ENCODE data around the gene NHS. TPM values are rescaled to one million over a fixed set of nuclear protein-coding genes. Genes with fewer than 3 reads are reported as not detected.

NHS gene
- total RNA-seq, 2 experiments from 2014 or later = 0.81 to 1.7 TPM

DNA sequence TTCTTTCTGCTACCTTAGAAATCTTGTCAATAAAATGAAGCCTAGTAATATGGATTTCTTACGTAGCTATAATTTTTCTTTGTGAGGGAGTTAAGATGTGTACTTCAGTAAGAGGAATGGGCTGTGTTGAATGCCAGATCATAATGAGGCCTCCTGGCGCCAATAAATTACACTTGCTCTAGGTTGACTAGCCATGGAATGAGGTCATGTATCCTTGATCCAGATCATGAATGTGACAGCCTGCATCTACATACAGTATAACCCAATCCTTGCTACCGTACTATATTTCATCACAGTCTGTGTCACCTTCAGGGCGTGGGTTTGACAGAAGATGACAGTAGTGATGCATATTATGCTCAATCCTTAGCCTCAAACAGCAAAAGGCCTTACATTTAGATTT is 36.2 kb downstream of the NHS start:
- DNase-seq (no peak), ATAC-seq (no peak)
- Mint-ChIP-seq H3K27ac (no peak overlapping the region), H3K27me3 (ENCODE audit: low read depth) (no peaks in the 10 kb centered on the region), H3K4me1 (ENCODE audit: low read depth) (no peaks in the 10 kb centered on the region), H3K9me3 (ENCODE audit: insufficient read depth) (no peaks in the 10 kb centered on the region), H3K4me3 (no peak overlapping the region), H3K36me3 (ENCODE audit: low read depth) (no peaks in the 10 kb centered on the region)
- ChIA-PET POLR2A (no interaction called here), CTCF (no interaction called here)

DNA sequence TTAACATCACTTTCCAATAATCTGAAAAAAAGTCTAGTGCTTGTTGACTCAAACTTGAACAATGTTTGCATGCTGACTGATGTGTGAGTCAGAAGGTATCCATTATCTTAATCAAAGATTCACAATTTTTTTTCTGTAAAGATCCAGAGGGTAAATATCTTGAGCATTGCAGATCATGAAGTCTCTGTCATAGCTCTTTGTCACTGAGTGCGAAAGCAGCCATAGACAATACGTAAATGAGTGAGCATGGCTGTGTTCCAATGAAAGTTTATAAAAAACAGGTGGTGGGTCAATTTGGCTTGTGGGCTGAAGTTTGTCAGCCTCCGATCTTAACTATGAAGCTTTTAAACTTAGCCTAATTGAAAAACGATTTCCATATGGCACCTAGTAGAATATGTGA is 37.7 kb downstream of the NHS start:
- H3K9me3 Mint-ChIP-seq (ENCODE audit: insufficient read depth) = no peaks in the 10 kb centered on the region
- POLR2A ChIA-PET = no interaction called here
- CTCF ChIA-PET = no interaction called here

DNA sequence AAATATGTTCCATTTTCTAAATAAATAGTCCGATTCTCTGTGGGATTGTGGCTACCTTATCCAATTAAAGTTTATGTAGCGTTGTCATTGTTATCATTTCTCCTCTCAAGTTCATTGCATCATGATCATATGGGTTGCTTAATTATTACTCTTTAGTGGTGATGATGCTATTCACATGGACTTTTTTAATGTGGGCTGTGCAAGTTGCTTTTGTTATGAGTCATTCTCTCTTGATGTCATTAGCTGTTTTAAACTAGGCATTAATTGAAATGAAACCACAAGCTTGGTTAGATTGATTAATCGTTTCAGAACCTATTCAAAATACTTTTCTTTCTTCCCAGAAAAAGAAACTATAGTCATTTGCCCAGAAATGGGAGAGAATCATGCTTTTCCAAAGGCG is 38.2 kb downstream of the NHS start:
- Mint-ChIP-seq H3K4me1 (ENCODE audit: low read depth) (no peaks in the 10 kb centered on the region), H3K4me3 (no peak overlapping the region), H3K27me3 (ENCODE audit: low read depth) (no peaks in the 10 kb centered on the region), H3K27ac (no peak overlapping the region), H3K9me3 (ENCODE audit: insufficient read depth) (no peaks in the 10 kb centered on the region), H3K36me3 (ENCODE audit: low read depth) (no peaks in the 10 kb centered on the region)
- ATAC-seq (no peak), DNase-seq (no peak)
- CTCF ChIA-PET = no interaction called here
- POLR2A ChIA-PET = no interaction called here

More for the DNA sequence above, 37.7 kb downstream of the NHS start:
- DNase-seq (no peak), ATAC-seq (no peak)
- H3K4me3 Mint-ChIP-seq = no peak overlapping the region
- H3K27me3 Mint-ChIP-seq (ENCODE audit: low read depth) = no peaks in the 10 kb centered on the region
- H3K4me1 Mint-ChIP-seq (ENCODE audit: low read depth) = no peaks in the 10 kb centered on the region
- no peaks in the 10 kb centered on the region for H3K36me3 Mint-ChIP-seq (ENCODE audit: low read depth)
- no peak overlapping the region for H3K27ac Mint-ChIP-seq

DNA sequence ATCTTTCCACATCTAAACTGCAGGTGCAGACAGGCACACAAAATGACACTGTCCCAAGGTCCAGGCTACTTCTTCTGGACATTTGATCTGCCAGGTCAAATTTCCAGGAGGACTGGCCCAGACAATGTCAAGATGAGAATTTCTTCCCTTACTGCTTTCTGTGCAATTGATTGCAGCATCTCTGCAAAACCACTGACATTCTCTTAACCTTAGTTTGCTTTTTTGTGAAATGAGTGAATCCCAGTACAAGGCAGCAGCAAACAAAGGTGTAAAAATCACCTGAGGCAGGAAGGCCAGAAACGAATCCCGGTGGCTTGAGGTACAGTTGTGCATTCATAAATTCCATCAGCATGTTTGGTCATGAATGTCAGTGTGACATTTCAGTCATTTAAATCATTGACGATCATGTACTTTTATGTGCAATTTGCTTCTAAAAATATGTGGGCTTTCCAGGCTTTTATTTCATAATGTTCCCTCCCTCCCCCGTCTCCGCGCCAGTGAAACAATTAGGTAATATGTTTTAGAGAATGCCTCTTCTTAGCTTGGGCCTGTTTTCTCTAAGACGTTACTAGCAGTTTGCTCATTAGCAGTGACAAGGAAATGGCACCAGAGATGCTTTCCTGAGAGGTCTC is 39.1 kb downstream of the NHS start:
- ChIA-PET CTCF (no interaction called here), POLR2A (no interaction called here)
- Mint-ChIP-seq H3K27ac (no peak overlapping the region), H3K36me3 (ENCODE audit: low read depth) (no peaks in the 10 kb centered on the region), H3K4me3 (no peak overlapping the region), H3K27me3 (ENCODE audit: low read depth) (peaks cover 2% of the 10 kb centered on the region), H3K4me1 (ENCODE audit: low read depth) (no peaks in the 10 kb centered on the region), H3K9me3 (ENCODE audit: insufficient read depth) (no peaks in the 10 kb centered on the region)
- DNase-seq (no peak), ATAC-seq (no peak)

DNA sequence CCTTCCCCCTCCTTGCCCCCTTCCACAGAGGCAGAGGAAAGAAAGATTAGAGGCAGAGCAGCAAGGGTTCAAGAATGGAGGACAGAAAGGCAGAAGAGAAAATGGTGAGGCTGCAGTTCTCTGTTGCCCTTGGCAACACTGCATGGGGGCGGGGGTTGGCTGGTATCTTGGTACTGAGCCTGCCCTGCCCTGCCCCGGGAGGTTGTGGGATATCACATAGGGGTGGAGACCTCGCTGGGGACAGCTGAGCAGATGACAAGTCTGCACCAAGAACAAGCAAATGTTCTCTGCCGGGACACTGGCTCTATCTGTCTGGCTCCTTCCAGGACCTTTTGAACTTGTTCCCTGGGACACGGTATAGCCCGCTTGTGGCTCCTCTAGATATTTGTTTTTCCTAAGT is 39.8 kb downstream of the NHS start:
- no peak overlapping the region for H3K4me3 Mint-ChIP-seq
- H3K27ac Mint-ChIP-seq = no peak overlapping the region
- ATAC-seq (no peak), DNase-seq (no peak)
- CTCF ChIA-PET = no interaction called here
- no peaks in the 10 kb centered on the region for H3K36me3 Mint-ChIP-seq (ENCODE audit: low read depth)
- no peaks in the 10 kb centered on the region for H3K9me3 Mint-ChIP-seq (ENCODE audit: insufficient read depth)
- no peaks in the 10 kb centered on the region for H3K4me1 Mint-ChIP-seq (ENCODE audit: low read depth)
- POLR2A ChIA-PET = no interaction called here
- peaks cover 2% of the 10 kb centered on the region for H3K27me3 Mint-ChIP-seq (ENCODE audit: low read depth)

- DNase-seq = no peak
- peaks cover 4% of the 10 kb centered on the region for H3K27me3 Mint-ChIP-seq (ENCODE audit: low read depth)
- CTCF ChIA-PET = no interaction called here
- H3K36me3 Mint-ChIP-seq (ENCODE audit: low read depth) = no peaks in the 10 kb centered on the region
- ATAC-seq = no peak
- POLR2A ChIA-PET = no interaction called here
- no peaks in the 10 kb centered on the region for H3K4me1 Mint-ChIP-seq (ENCODE audit: low read depth)
- no peak overlapping the region for H3K27ac Mint-ChIP-seq
- no peak overlapping the region for H3K4me3 Mint-ChIP-seq
- H3K9me3 Mint-ChIP-seq (ENCODE audit: insufficient read depth) = no peaks in the 10 kb centered on the region
Measured at GRCh38 chrX:17415242-17415810, 40.3 kb downstream of the NHS start.

GRCh38 chrX:17417372-17417771 is 42.4 kb downstream of the NHS start:
- Mint-ChIP-seq H3K36me3 (ENCODE audit: low read depth) (no peaks in the 10 kb centered on the region), H3K27ac (no peak overlapping the region), H3K27me3 (ENCODE audit: low read depth) (peaks cover 5% of the 10 kb centered on the region), H3K4me1 (ENCODE audit: low read depth) (no peaks in the 10 kb centered on the region), H3K4me3 (no peak overlapping the region), H3K9me3 (ENCODE audit: insufficient read depth) (no peaks in the 10 kb centered on the region)
- no peak for ATAC-seq
- ChIA-PET POLR2A (no interaction called here), CTCF (no interaction called here)
- DNase-seq = no peak

GRCh38 chrX:17425136-17425535 is 50.1 kb downstream of the NHS start:
- Mint-ChIP-seq H3K36me3 (ENCODE audit: low read depth) (no peaks in the 10 kb centered on the region), H3K4me3 (no peak overlapping the region), H3K27ac (no peak overlapping the region), H3K27me3 (ENCODE audit: low read depth) (peaks cover 3% of the 10 kb centered on the region), H3K4me1 (ENCODE audit: low read depth) (no peaks in the 10 kb centered on the region), H3K9me3 (ENCODE audit: insufficient read depth) (no peaks in the 10 kb centered on the region)
- POLR2A ChIA-PET = no interaction called here
- DNase-seq = no peak
- ATAC-seq = no peak
- CTCF ChIA-PET = no interaction called here

DNA sequence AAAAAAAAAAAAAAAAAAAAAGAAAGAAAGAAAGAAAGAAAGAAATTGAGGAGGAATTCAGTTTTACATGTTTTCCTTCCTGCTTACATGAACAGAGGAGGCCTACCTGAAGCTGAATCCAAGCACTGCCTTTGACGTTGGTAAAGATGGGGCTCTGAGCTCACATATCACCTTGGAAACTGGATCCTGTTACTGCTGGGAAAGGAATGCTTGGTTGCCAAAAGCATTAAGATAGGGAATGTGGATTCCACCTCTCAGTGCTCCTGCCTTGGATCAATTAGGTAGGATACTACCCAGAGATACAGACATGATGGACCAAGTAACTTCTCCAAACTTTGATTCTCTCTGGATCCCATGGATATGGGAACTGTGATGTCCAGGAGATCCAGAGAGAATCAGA is 50.6 kb downstream of the NHS start:
- DNase-seq (no peak), ATAC-seq (no peak)
- CTCF ChIA-PET = no interaction called here
- Mint-ChIP-seq H3K27me3 (ENCODE audit: low read depth) (no peaks in the 10 kb centered on the region), H3K27ac (no peak overlapping the region), H3K9me3 (ENCODE audit: insufficient read depth) (no peaks in the 10 kb centered on the region), H3K4me3 (no peak overlapping the region), H3K4me1 (ENCODE audit: low read depth) (no peaks in the 10 kb centered on the region), H3K36me3 (ENCODE audit: low read depth) (no peaks in the 10 kb centered on the region)
- POLR2A ChIA-PET = no interaction called here

DNA sequence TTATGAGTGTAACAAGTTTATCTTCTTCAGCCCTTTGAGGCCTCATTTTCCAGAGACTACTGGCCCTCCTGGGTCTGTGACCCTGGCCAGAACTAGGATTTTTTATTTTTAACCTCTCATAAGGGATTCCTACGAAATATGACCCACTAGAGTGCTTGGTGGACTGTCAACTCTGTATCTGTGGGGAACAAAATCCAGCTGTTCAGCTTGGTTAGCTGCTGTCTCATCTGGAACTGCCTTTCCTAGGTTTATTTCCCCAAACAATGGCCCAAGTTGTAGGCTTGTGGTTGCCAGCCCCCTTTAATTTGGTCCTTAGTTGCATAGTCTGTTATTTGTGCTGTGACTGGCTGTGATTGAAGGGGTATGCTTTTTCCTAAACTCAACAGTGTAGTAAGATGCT is 56.2 kb downstream of the NHS start:
- ATAC-seq (no peak), DNase-seq (no peak)
- ChIA-PET CTCF (no interaction called here), POLR2A (no interaction called here)
- no peaks in the 10 kb centered on the region for H3K4me1 Mint-ChIP-seq (ENCODE audit: low read depth)
- H3K27ac Mint-ChIP-seq = no peak overlapping the region
- H3K4me3 Mint-ChIP-seq = no peak overlapping the region
- no peaks in the 10 kb centered on the region for H3K27me3 Mint-ChIP-seq (ENCODE audit: low read depth)
- no peaks in the 10 kb centered on the region for H3K9me3 Mint-ChIP-seq (ENCODE audit: insufficient read depth)
- H3K36me3 Mint-ChIP-seq (ENCODE audit: low read depth) = no peaks in the 10 kb centered on the region

GRCh38 chrX:17432158-17432557 is 57.2 kb downstream of the NHS start:
- ATAC-seq (no peak), DNase-seq (no peak)
- Mint-ChIP-seq H3K4me3 (no peak overlapping the region), H3K27me3 (ENCODE audit: low read depth) (no peaks in the 10 kb centered on the region), H3K4me1 (ENCODE audit: low read depth) (no peaks in the 10 kb centered on the region), H3K27ac (no peak overlapping the region), H3K9me3 (ENCODE audit: insufficient read depth) (no peaks in the 10 kb centered on the region), H3K36me3 (ENCODE audit: low read depth) (no peaks in the 10 kb centered on the region)
- ChIA-PET POLR2A (no interaction called here), CTCF (no interaction called here)

GRCh38 chrX:17433965-17434364 is 59.0 kb downstream of the NHS start:
- no peaks in the 10 kb centered on the region for H3K4me1 Mint-ChIP-seq (ENCODE audit: low read depth)
- ChIA-PET POLR2A (no interaction called here), CTCF (no interaction called here)
- no peak for DNase-seq
- H3K36me3 Mint-ChIP-seq (ENCODE audit: low read depth) = no peaks in the 10 kb centered on the region
- H3K27me3 Mint-ChIP-seq (ENCODE audit: low read depth) = no peaks in the 10 kb centered on the region
- H3K27ac Mint-ChIP-seq = no peak overlapping the region
- H3K9me3 Mint-ChIP-seq (ENCODE audit: insufficient read depth) = no peaks in the 10 kb centered on the region
- ATAC-seq = no peak
- H3K4me3 Mint-ChIP-seq = no peak overlapping the region

DNA sequence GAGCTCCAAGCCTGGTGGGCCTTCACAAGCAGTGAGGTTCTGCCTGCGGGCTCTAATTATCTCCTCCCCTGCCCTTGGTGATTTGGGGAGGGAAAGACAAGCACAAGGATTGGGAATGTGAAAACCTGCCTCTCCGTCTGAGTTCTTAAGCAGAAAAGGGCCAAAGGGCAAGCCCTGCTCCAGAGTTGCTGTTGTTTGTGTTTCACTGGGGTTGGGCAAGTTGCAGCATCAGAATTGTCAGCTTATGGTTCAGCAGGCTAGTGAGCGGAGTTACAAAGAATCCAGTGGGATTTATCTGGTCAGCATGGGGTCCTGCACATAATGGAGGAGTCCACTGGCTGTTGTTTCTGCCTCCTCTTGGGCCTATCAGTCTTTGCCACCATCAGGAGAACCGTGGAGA is 60.5 kb downstream of the NHS start:
- DNase-seq (no peak), ATAC-seq (no peak)
- Mint-ChIP-seq H3K9me3 (ENCODE audit: insufficient read depth) (no peaks in the 10 kb centered on the region), H3K27me3 (ENCODE audit: low read depth) (no peaks in the 10 kb centered on the region), H3K36me3 (ENCODE audit: low read depth) (no peaks in the 10 kb centered on the region), H3K27ac (no peak overlapping the region), H3K4me3 (no peak overlapping the region), H3K4me1 (ENCODE audit: low read depth) (no peaks in the 10 kb centered on the region)
- ChIA-PET POLR2A (no interaction called here), CTCF (no interaction called here)
